GM19372 (cell line): ENCODE measurements around the gene AADAT.

Source experiments
- ATAC-seq: cut with Tn5 transposase; IDR thresholded peaks from one replicate; pipeline ENCODE4 v1.9.1; 2021; ENCODE audit warnings: mild to moderate bottlenecking, low read depth, moderate library complexity; ENCODE audit not compliant: unreplicated experiment

The AADAT gene

DNA sequence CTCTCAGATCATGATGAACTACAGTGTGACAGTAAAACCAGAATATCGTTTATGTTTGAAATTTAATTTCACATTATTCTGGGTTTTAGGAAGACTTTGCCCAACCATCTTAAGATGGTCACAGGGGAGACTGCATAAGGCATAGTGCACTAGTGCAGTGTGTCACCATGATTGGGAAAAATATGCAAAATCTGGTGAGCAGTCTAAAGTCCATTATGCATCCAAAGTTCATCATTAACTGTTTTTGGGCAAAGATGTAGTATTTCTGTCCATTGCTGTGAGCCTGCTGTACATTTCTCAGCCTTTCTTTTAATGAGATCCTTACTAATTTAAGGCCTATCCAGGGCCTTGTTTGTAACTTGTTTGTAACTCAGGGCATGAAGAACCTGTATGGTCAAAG is 52.3 kb downstream of the AADAT start:
- ATAC-seq = no peak

DNA sequence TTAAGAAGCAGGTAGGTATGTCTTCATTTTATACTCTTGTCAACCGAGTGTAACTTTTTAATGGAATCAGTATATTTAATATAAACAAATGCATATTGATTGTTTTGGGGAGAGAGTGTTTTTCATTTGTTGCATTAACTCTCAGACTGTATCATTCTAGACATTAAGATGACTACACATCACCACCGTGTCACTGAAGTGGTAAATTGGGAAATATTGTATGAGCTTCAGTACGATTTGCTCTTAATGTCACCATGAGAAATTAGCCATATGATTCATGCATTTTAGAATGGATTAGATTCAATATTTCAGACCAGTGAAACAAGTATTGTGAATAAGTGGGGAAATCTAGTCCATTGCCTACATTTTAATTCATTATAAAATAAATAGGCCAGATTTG is 53.9 kb downstream of the AADAT start:
- no peak for ATAC-seq

DNA sequence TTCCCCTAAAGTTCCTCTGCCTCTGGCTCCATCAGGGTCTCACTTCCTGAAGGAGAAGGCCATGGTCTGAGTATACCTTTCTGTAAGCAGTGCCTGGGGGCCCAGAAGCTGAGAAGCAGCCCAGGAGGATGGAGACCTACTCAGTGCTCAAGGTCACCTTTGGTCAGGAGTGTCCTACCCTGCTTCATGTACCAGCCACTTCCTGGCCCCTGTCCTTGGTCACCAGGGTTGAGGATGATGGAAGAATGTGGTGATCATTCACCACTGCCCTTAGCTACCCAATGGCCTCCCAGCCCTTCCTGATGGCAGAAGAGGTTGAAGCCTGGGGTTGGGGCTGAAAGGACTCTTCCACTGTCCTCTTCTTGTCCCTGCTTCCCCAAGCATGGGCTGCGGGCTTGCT is 54.5 kb downstream of the AADAT start:
- no peak for ATAC-seq

DNA sequence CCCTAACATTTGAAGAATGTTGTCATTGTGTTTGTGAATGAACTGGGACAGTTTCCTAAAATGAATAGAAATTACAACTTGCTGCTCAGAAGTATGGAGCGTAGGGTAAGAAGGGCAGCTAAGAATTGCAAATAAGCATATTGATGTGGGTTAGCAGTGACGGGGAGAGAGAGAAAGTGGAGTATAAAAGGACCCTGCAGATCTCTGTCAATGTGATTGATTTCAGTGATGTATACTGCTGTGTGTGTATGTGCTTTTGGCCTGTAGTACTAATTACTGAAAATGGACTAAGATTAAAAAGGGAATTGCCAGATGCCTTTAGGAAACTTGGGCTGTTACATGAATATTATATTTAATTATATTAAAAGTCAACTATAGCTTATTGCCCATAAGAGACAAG is 55.8 kb downstream of the AADAT start:
- no peak for ATAC-seq

DNA sequence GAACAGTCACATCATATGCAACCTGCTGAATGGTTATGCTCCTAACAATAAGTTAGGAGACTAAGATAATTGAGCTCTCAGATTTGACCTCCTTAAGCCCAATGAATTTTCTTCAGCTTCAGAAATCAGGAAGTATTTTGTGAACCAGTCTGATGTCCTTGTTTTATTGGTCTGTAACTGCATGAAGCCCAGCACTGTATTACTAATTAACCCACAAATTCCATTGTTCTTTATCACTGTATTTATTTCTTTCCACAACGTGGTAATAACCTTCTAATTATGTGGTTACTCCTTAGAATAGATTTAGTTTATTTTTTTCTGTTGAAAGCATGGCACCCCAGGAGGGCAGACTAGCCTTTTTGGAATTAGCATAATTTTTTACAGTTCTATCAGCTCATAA is 59.6 kb downstream of the AADAT start:
- ATAC-seq = no peak

DNA sequence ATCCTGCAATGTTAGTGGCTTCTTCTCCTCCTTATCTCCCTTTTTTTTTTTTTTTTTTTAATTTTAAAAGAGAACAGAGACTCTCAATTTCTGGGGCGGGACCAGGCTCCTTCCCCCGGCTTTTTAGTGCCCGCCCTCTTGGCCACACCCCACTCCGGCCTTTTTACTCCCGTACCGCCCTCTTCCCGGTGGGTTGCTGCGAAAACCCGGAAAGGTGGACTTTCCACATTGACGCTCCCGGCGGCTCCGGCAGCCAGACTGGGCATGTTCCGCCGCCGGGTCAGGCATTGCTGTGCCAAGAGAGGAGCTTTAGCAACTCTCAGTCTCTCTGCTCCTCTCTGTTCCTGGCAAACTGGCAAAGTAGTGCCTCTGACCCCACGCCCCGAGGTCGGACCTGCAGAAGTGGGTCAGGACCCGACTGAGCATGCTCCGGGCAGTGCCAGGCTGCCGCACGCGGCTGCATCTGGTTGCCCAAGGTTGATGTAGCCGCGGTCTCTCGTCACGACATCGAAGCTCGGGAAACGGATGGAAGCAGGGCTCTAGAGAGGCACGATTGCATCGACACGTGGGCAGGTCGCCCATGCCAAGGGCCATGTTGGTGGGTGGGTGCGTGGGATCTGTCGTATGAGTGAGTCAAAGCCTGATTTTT is 62.5 kb downstream of the AADAT start:
- peak; percentile 53 for ATAC-seq

DNA sequence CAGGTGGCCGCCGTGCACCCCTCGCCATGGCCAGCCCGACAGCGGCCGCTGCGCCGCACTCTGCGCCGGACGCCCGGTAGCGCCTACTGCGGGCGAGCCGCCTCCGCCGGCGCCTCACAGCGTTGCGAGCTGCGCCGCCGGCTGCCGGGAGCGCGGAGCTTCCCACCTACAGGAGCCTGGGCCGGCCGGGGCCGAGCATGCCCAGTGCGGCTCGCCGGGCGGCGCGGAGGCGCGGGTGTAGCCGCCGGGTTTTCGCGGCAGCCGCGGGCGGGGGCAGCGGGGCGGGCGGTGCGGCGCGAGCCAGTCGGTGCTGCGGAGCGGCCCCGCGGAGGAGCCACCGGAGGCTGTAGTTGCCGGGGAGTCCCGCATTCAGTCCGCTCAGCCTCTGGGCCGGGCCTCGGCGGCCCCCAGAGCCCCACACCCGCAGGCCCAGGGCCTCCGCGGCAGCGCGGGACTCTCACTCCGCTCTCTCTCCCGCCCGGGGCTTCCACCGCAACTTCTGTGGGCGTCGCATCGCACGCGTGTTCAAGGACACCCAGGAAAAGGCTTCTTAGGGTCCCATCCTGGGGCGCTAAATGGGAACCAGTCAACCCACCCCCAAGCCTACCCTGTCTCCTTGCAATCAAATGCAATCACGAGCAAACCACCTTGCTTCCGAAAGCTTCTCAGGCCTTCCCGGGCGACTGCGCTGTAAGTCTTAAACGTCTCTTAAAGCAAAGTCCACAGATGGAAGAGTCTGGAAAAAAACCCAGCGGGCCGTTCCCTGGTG is 63.3 kb downstream of the AADAT start, which contains the start of gene MFAP3L:
Gene MFAP3L, minus strand, starts transcription at position 143 of the 769 bp plus-strand sequence. CDS start 20,518 bp downstream, outside the sequence.
- ATAC-seq = peak; percentile 77

DNA sequence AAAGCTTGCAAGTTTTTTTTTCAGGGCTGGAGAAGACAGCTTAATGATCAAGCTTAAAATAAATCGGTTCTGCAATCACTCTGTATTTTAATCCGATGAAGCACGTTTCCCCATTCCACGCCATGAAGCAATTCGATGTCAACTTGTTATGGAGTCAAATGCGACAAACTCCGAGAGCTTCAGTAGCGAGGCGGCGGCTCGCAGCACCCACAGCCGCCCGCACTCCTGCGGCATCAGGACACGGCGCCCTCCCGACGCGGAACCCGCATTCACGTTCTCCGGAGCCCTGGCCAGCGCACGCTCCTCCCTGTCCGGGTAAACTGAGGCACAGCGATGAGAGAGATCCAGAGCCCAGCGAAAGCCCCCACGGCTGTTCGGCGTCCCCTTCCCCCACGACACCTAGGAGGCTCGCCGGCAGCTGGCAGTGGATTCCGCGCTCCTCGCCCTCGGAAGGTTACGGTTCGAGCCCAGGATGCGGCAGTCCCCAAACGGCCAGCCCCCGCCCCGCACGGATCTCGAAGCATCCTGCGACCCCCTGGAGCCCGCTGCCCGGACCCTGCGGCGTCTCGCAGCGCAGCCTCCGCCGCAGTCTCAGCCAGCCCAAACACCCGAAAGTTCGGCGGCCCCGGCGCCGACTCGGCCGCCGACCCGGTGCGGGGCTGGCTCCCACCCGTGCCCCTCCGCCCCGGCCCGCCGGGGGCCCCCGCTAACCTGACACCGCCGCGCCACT is 64.1 kb downstream of the AADAT start:
- ATAC-seq = no peak

DNA sequence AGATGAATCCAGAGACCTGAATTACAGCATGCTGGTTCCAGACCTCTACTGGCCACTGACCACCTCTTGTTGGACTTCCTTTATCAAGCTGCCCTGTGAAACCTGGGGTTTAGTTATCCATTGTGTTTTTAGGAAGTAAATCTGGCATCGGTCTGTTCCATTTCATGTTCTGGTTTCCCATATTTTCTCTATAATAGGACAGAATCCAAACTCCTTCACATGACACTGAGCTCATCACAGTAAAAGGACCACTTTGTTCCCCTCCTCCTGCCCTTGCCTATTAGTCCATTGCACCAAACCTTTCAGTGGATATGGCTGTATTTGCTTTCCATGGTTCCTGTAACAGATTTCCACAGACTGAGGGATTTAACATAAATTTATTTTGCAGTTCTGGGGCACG is 67.5 kb downstream of the AADAT start:
- ATAC-seq = no peak

DNA sequence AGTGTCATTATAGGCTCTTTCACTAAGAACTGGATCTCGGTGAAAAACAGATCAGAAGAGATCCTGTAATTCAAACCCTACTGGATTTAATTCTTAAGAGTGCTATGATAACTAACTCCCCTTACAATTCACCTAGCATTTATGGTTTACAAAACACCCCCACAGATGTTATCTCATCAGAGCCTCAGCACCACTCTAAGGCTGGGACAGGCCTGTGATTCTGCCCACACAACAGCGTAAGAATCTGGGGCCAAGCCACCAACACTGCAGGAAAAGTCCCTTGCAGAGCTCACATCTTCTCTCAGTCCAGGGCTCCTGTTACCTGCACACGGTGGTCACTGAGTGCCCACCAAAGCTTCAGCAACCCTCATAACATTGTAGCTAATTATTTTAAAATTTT is 72.5 kb downstream of the AADAT start:
- ATAC-seq = no peak

DNA sequence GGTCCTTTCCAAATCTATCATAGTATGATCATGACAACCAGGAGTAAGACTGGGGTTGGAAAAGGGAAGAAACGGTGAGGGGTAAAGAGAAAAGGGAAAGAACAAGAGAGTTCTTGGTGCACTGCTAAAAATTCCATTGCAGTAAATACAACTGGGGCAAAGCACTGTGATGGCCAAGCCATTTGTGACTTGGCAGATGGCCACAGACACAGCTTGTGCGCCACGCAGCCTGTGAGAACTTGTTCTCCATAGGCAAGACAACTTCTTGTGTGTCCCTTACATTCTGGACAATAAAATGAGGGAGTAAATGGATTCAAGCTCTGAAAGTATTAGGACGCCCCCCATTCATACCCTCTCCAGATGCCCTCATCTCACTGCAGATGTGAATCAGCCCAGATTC is 74.5 kb downstream of the AADAT start:
- ATAC-seq = no peak

DNA sequence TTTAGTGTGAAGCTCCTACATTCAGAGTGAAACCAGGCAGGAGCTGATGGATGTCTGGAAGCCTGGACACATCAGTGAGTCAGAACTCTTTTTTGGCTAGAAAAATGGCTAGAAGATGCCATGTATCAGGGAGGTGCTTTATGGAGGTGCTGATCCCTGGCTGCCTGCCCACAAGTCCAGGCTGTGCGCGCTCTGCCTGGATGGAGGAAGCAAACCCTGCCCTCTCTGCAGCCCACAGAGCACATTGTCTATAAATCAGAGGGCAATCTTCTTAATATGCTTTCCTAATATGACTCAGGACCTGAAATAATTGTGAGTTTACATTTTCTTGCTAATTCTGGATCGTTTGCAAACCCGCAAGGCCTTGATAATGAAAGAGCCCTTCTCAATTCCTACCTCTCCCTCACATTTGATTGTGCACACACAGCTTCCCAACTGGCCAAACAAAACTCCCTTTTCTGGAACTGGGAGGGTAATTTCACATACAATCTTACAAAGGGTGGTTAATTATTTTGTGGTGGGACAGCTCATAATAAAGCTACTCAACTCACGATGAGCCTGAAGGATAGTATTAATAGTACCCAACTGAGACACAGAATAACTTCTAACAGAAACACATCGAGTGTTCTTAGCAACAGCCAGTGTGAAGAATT is 75.3 kb downstream of the AADAT start:
- ATAC-seq = no peak

DNA sequence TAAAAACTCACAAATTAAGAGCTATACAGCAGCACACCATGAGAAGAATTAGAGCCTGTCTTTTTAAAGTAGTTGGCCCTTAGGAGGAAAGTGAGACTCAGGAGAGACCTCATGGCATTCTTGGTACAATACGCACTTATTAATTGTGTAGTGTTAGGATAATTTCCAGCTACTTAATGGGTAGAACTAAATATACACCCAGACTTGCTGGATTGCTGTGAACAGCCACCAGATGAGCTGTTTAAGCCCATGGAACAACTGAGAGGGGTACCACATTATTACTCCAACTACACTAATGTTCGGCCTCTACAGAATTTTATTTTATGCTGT is 77.2 kb downstream of the AADAT start:
- ATAC-seq = no peak

DNA sequence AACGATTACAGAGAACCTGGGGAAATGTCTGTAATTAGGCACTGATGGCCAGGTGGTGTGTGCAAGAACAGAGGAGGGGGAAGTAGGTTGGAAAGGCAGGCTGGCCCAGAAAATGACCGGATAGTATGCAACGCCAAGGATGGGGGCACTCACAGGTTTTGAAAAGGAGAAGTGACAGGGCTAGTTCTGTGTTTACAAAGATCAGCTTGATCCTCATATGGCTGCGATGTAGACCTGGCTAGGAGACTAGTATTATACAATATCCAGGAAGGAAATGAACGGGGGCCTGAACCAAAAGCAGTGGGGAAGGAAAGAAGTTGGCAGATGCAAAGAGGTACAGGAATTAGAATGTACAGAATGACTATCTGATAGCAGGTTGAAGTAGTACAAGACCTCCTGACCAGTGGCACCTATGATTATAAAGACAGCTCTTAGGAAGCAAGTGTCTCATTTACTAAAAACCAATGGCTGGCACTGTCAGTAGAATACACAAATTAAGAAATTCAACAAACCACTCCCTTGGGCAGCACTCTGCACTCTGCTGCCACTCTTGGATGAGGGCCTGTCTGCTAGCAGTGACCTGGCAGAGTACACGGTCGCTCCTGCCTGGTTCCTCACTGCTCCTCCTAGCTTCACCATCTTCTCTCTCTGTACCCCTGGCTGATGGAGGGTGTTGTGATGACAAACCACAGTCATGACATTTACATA is 77.7 kb downstream of the AADAT start:
- no peak for ATAC-seq
